Uterus (tissue), 2 donors: Measurements from ENCODE around the gene DTYMK.

Experiments used
- POLR2A ChIP-seq, 2 donors: fragments of 450-650 bp; IDR thresholded peaks; one replicate each; pipeline ENCODE4 v1.6.1; 2016; ENCODE audit warnings: antibody characterized with exemption in 2 of 2, mild to moderate bottlenecking in 1 of 2, moderate library complexity in 1 of 2
- TF ChIP-seq, protein P1 (sequence below), 4 experiments: fragments of 200-600 bp in 2 of 4; fragments of 450-650 bp in 2 of 4; sonication (generic) in 2 of 4; IDR thresholded peaks; one replicate each; pipeline ENCODE4 v1.5.1; 2016 to 2019; ENCODE audit warnings: antibody characterized with exemption in 4 of 4, mild to moderate bottlenecking in 2 of 4, moderate library complexity in 1 of 4

GRCh38 chr2:241633561-241633960 lies 53.1 kb downstream of the DTYMK start:
- TF ChIP-seq, protein P1, sequence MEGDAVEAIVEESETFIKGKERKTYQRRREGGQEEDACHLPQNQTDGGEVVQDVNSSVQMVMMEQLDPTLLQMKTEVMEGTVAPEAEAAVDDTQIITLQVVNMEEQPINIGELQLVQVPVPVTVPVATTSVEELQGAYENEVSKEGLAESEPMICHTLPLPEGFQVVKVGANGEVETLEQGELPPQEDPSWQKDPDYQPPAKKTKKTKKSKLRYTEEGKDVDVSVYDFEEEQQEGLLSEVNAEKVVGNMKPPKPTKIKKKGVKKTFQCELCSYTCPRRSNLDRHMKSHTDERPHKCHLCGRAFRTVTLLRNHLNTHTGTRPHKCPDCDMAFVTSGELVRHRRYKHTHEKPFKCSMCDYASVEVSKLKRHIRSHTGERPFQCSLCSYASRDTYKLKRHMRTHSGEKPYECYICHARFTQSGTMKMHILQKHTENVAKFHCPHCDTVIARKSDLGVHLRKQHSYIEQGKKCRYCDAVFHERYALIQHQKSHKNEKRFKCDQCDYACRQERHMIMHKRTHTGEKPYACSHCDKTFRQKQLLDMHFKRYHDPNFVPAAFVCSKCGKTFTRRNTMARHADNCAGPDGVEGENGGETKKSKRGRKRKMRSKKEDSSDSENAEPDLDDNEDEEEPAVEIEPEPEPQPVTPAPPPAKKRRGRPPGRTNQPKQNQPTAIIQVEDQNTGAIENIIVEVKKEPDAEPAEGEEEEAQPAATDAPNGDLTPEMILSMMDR (IDR thresholded peaks at IDR 0.05) = no peak
- TF ChIP-seq POLR2A (IDR thresholded peaks at IDR 0.05) = no peak
